HL-60 (cell line): ENCODE results near the gene GRIFIN.

ENCODE experiments used
- DNase-seq, 2 experiments: peaks; one replicate each; pipeline ENCODE4 v3.0.0-alpha.2; 2010 to 2020; ENCODE audit warnings: low read depth in 1 of 2, low spot score in 1 of 2
- H3K27ac ChIP-seq: fragments of 250-450 bp; sonication (Bioruptor Pico); replicated peaks from 2 replicates; pipeline ENCODE4 v1.5.1; 2020; ENCODE audit warnings: mild to moderate bottlenecking, moderate library complexity
- H3K27me3 ChIP-seq: fragments of 250-450 bp; sonication (Bioruptor Pico); 2 replicates; pipeline ENCODE4 v1.5.1; 2021; ENCODE audit warnings: mild to moderate bottlenecking, moderate library complexity; ENCODE audit not compliant: insufficient read depth, poor library complexity, severe bottlenecking
- H3K4me3 ChIP-seq: replicated peaks from 2 replicates; pipeline ENCODE4 v1.5.1; 2011; ENCODE audit warnings: mild to moderate bottlenecking, control low read depth, low read length; ENCODE audit not compliant: insufficient read depth
- CTCF ChIP-seq: IDR thresholded peaks from one replicate; pipeline ENCODE4 v1.5.1; 2011; ENCODE audit warnings: low read length, control low read depth, inconsistent platforms; ENCODE audit not compliant: insufficient read depth
- GABPA ChIP-seq: IDR thresholded peaks from 2 replicates; pipeline ENCODE4 v1.6.1; 2012; ENCODE audit warnings: low read depth
- POLR2AphosphoS5 ChIP-seq: IDR thresholded peaks from 2 replicates; pipeline ENCODE4 v1.6.1; 2012; ENCODE audit warnings: low read depth
- REST ChIP-seq: IDR thresholded peaks from 2 replicates; pipeline ENCODE4 v1.6.1; 2012; ENCODE audit warnings: low read depth; ENCODE audit not compliant: insufficient replicate concordance
- SPI1 ChIP-seq: IDR thresholded peaks from 2 replicates; pipeline ENCODE4 v1.6.1; 2012; ENCODE audit warnings: low read depth, mild to moderate bottlenecking, borderline replicate concordance
- long read RNA-seq: library from polyadenylated mRNA; unstranded; transcript quantifications from one replicate; pipeline ENCODE4 v2.0.0, GENCODE V29; 2020

GRIFIN gene
- long read RNA-seq: 0 reads

DNA sequence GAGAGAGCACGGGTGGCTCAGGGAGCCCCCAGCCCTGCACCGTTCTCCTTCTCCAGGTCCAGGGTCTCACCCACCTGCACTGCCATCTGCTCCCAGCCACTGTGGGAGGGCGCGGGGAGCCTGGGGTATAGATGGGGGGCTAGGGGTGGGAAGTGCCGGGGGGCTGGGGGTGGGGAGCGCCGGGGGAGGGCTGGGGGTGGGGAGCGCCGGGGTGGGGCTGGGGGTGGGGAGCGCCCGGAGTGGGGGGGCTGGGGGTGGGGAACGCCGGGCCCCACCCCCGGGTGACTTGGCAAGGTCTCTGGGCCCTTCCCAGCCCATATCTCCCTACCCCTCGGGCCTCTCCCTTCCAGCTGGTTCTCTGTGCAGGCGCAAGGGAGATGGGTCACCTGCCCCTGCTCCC lies at the start of gene GRIFIN:
GRIFIN (minus strand) TSS at position 101 of the 400 bp plus-strand sequence; CDS start at position 86, 15 bp downstream.
- TF ChIP-seq CTCF (no peak), POLR2AphosphoS5 (no peak), REST (no peak), SPI1 (no peak), GABPA (no peak)
- no peak within 1 kb of the TSS for H3K27ac ChIP-seq
- DNase-seq: no peak
- H3K4me3 ChIP-seq: no peak within 1 kb of the TSS
- H3K27me3 ChIP-seq: no peaks in the 10 kb centered on the region

DNA sequence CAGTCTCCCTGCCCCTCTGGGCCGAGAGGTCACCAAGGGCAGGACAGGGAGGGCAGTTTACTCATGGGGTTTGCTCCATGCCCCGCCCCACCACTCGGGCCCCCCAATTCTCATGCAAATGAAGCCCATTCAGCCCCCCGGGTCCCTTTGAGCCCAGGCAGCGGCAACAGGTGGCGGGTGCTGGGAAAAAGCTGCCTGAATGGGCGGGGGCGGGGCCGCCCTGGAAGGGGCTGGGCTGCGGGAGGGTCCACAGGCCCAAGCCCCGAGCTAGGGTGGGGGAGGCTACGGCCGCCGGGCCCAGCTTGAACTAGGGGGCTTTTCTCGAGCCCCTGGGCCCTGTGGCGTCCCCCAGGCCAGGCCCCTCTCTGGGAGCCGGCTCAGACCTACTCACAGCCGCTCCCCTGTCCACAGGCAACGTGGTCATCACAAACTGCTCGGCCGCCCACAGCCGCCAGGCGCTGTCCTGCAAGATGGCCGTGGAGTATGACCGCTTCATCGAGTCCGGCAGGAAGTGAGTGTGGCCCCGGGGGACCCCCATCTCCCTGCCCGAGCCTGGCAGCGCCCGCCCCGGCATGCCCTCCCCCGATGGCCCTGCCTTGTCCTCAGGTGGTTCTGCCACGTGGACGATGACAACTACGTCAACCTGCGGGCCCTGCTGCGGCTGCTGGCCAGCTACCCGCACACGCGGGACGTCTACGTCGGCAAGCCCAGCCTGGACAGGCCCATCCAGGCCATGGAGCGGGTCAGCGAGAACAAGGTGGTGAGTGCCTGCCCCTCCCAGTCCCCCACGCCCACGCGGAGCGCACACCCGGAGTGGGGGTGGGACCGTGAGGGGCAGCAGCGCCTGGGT lies 48.8 kb upstream of the GRIFIN start:
- peak overlapping the region; percentile 33 for H3K27ac ChIP-seq
- DNase-seq: no peak
- H3K27me3 ChIP-seq: no peaks in the 10 kb centered on the region
- TF ChIP-seq SPI1 (no peak), POLR2AphosphoS5 (no peak), CTCF (no peak)
- no peak overlapping the region for H3K4me3 ChIP-seq

- H3K4me3 ChIP-seq: peak overlapping the region; percentile 71
- TF ChIP-seq REST (no peak), POLR2AphosphoS5 (no peak), GABPA (no peak), SPI1 (no peak)
- peak overlapping the region; percentile 46 for H3K27ac ChIP-seq
- DNase-seq: peak; percentile 42 to 45
- no peaks in the 10 kb centered on the region for H3K27me3 ChIP-seq
These were observed 48.0 kb upstream of the GRIFIN start for GRCh38 chr7:2523941-2524807.

GRCh38 chr7:2523461-2523936 lies 47.3 kb upstream of the GRIFIN start:
- TF ChIP-seq REST (no peak), SPI1 (no peak), GABPA (no peak), POLR2AphosphoS5 (no peak), CTCF (no peak)
- H3K27ac ChIP-seq: peak overlapping the region; percentile 46
- no peaks in the 10 kb centered on the region for H3K27me3 ChIP-seq
- peak in 1 of 2 experiments; percentile 42 for DNase-seq
- peak overlapping the region; percentile 71 for H3K4me3 ChIP-seq
